ENCODE results near the gene HIVEP3. TPM values are rescaled to one million over a fixed set of nuclear protein-coding genes. Genes with fewer than 3 reads are reported as not detected.
A peak's percentile ranks its signal among the peaks of the same experiment; 100 is the strongest.

HIVEP3 gene
- total RNA-seq, 1 donor from 2014 or later = 76.7 TPM

GRCh38 chr1:41497056-41497440, 421.7 kb downstream of the HIVEP3 start:
- Mint-ChIP-seq H3K4me1 (ENCODE audit: low read depth) (peaks cover 12% of the 10 kb centered on the region), H3K27me3 (ENCODE audit: insufficient read depth) (peaks cover 7% of the 10 kb centered on the region), H3K4me3 (peak overlapping the region; percentile 54), H3K27ac (peak overlapping the region; percentile 63), H3K36me3 (ENCODE audit: low read depth) (no peaks in the 10 kb centered on the region), H3K9me3 (no peaks in the 10 kb centered on the region)
- DNase-seq (ENCODE audit: low spot score) = no peak
- intact Hi-C loops (cut with micrococcal nuclease) = loop anchor here (10.0 kb wide), 1 partner anchor 538 kb away; no protein-coding TSS in a partner anchor

- Mint-ChIP-seq H3K4me1 (ENCODE audit: low read depth) (peaks cover 12% of the 10 kb centered on the region), H3K9me3 (no peaks in the 10 kb centered on the region), H3K27ac (no peak overlapping the region), H3K27me3 (ENCODE audit: insufficient read depth) (peaks cover 7% of the 10 kb centered on the region), H3K36me3 (ENCODE audit: low read depth) (no peaks in the 10 kb centered on the region), H3K4me3 (peak overlapping the region; percentile 54)
- peak; percentile 33 for DNase-seq (ENCODE audit: low spot score)
- intact Hi-C loops (cut with micrococcal nuclease) = loop anchor here (10.0 kb wide), 1 partner anchor 538 kb away; no protein-coding TSS in a partner anchor
Observed at GRCh38 chr1:41496080-41497055, 422.4 kb downstream of the HIVEP3 start.

- DNase-seq (ENCODE audit: low spot score) = no peak
- peaks cover 7% of the 10 kb centered on the region for H3K27me3 Mint-ChIP-seq (ENCODE audit: insufficient read depth)
- H3K9me3 Mint-ChIP-seq = no peaks in the 10 kb centered on the region
- peaks cover 12% of the 10 kb centered on the region for H3K4me1 Mint-ChIP-seq (ENCODE audit: low read depth)
- peak overlapping the region; percentile 57 for H3K4me3 Mint-ChIP-seq
- H3K27ac Mint-ChIP-seq = no peak overlapping the region
- intact Hi-C loops (cut with micrococcal nuclease) = loop anchor here (10.0 kb wide), 1 partner anchor 539 kb away; no protein-coding TSS in a partner anchor
- H3K36me3 Mint-ChIP-seq (ENCODE audit: low read depth) = no peaks in the 10 kb centered on the region
Observed at GRCh38 chr1:41495210-41495948, 423.3 kb downstream of the HIVEP3 start.

GRCh38 chr1:41494351-41495209, 424.1 kb downstream of the HIVEP3 start:
- DNase-seq (ENCODE audit: low spot score) = no peak
- Mint-ChIP-seq H3K36me3 (ENCODE audit: low read depth) (no peaks in the 10 kb centered on the region), H3K27me3 (ENCODE audit: insufficient read depth) (peaks cover 7% of the 10 kb centered on the region), H3K4me1 (ENCODE audit: low read depth) (peaks cover 12% of the 10 kb centered on the region), H3K4me3 (no peak overlapping the region), H3K9me3 (no peaks in the 10 kb centered on the region), H3K27ac (no peak overlapping the region)
- intact Hi-C loops (cut with micrococcal nuclease) = loop anchor here (10.0 kb wide), 1 partner anchor 540 kb away; no protein-coding TSS in a partner anchor

GRCh38 chr1:41493626-41494350, 424.9 kb downstream of the HIVEP3 start:
- Mint-ChIP-seq H3K4me3 (no peak overlapping the region), H3K27ac (no peak overlapping the region)
- intact Hi-C loops (cut with micrococcal nuclease) = loop anchor here (10.0 kb wide), 1 partner anchor 541 kb away; no protein-coding TSS in a partner anchor

GRCh38 chr1:41493117-41493536, 425.6 kb downstream of the HIVEP3 start:
- peaks cover 7% of the 10 kb centered on the region for H3K4me1 Mint-ChIP-seq (ENCODE audit: low read depth)
- peaks cover 11% of the 10 kb centered on the region for H3K27me3 Mint-ChIP-seq (ENCODE audit: insufficient read depth)
- H3K4me3 Mint-ChIP-seq = no peak overlapping the region
- H3K36me3 Mint-ChIP-seq (ENCODE audit: low read depth) = no peaks in the 10 kb centered on the region
- no peak overlapping the region for H3K27ac Mint-ChIP-seq
- no peaks in the 10 kb centered on the region for H3K9me3 Mint-ChIP-seq
- no peak for DNase-seq (ENCODE audit: low spot score)
- intact Hi-C loops (cut with micrococcal nuclease) = loop anchor here (10.0 kb wide), 1 partner anchor 542 kb away; no protein-coding TSS in a partner anchor

More at GRCh38 chr1:41493626-41494350, 424.9 kb downstream of the HIVEP3 start:
- Mint-ChIP-seq H3K36me3 (ENCODE audit: low read depth) (no peaks in the 10 kb centered on the region), H3K4me1 (ENCODE audit: low read depth) (peaks cover 12% of the 10 kb centered on the region), H3K9me3 (no peaks in the 10 kb centered on the region), H3K27me3 (ENCODE audit: insufficient read depth) (peaks cover 11% of the 10 kb centered on the region)
- DNase-seq (ENCODE audit: low spot score) = no peak

GRCh38 chr1:41492341-41492848, 426.3 kb downstream of the HIVEP3 start:
- Mint-ChIP-seq H3K27ac (no peak overlapping the region), H3K4me3 (no peak overlapping the region), H3K27me3 (ENCODE audit: insufficient read depth) (peaks cover 11% of the 10 kb centered on the region), H3K9me3 (no peaks in the 10 kb centered on the region), H3K4me1 (ENCODE audit: low read depth) (peaks cover 9% of the 10 kb centered on the region), H3K36me3 (ENCODE audit: low read depth) (no peaks in the 10 kb centered on the region)
- intact Hi-C loops (cut with micrococcal nuclease) = loop anchor here (10.0 kb wide), 1 partner anchor 542 kb away; no protein-coding TSS in a partner anchor
- DNase-seq (ENCODE audit: low spot score) = peak; percentile 17

GRCh38 chr1:41490911-41491310, 427.8 kb downstream of the HIVEP3 start:
- peaks cover 14% of the 10 kb centered on the region for H3K27me3 Mint-ChIP-seq (ENCODE audit: insufficient read depth)
- peaks cover 23% of the 10 kb centered on the region for H3K4me1 Mint-ChIP-seq (ENCODE audit: low read depth)
- intact Hi-C loops (cut with micrococcal nuclease) = loop anchor here (10.0 kb wide), 1 partner anchor 544 kb away; no protein-coding TSS in a partner anchor
- no peaks in the 10 kb centered on the region for H3K36me3 Mint-ChIP-seq (ENCODE audit: low read depth)
- H3K27ac Mint-ChIP-seq = no peak overlapping the region
- H3K4me3 Mint-ChIP-seq = no peak overlapping the region
- DNase-seq (ENCODE audit: low spot score) = no peak
- H3K9me3 Mint-ChIP-seq = no peaks in the 10 kb centered on the region

GRCh38 chr1:41489561-41489960, 429.2 kb downstream of the HIVEP3 start:
- no peak overlapping the region for H3K27ac Mint-ChIP-seq
- intact Hi-C loops (cut with micrococcal nuclease) = no loop called here
- DNase-seq (ENCODE audit: low spot score) = no peak
- H3K4me1 Mint-ChIP-seq (ENCODE audit: low read depth) = peaks cover 19% of the 10 kb centered on the region
- H3K36me3 Mint-ChIP-seq (ENCODE audit: low read depth) = no peaks in the 10 kb centered on the region
- peaks cover 7% of the 10 kb centered on the region for H3K27me3 Mint-ChIP-seq (ENCODE audit: insufficient read depth)
- no peaks in the 10 kb centered on the region for H3K9me3 Mint-ChIP-seq
- H3K4me3 Mint-ChIP-seq = no peak overlapping the region

- intact Hi-C loops (cut with micrococcal nuclease) = no loop called here
- Mint-ChIP-seq H3K9me3 (no peaks in the 10 kb centered on the region), H3K4me1 (ENCODE audit: low read depth) (peaks cover 19% of the 10 kb centered on the region), H3K27ac (no peak overlapping the region), H3K4me3 (no peak overlapping the region), H3K27me3 (ENCODE audit: insufficient read depth) (peaks cover 7% of the 10 kb centered on the region), H3K36me3 (ENCODE audit: low read depth) (no peaks in the 10 kb centered on the region)
- DNase-seq (ENCODE audit: low spot score) = no peak
Observed at GRCh38 chr1:41488040-41488951, 430.4 kb downstream of the HIVEP3 start.

All from activated T-helper 1 cell treated with anti-CD3 and anti-CD28 coated beads, Interleukin-12 subunit alpha, Interleukin-12 subunit beta, Interleukin-2, Interleukin-4 antibody, amounts not matched to agents 30 ng/mL and 10 ng/mL and 1 ng/mL, durations not matched to agents 14 hours and 24 hours and 36 hours (primary cell).